Activated T-helper 9 cell treated with anti-CD3 and anti-CD28 coated beads, Interleukin-2, amount 50 U/mL, for 16 hours (primary cell): ENCODE data around the gene SPATS1.

Source experiments
- DNase-seq: peaks from one replicate; pipeline ENCODE4 v3.0.0-alpha.2; 2020; ENCODE audit warnings: low read depth

SPATS1 gene

GRCh38 chr6:44387346-44388134 lies 45.1 kb downstream of the SPATS1 start, which contains the start of gene CDC5L:
Gene CDC5L, plus strand, starts transcription at chr6:44387706. Its CDS starts 118 bp downstream, at chr6:44387824.
- peak; percentile 78 for DNase-seq

GRCh38 chr6:44388135-44388487 lies 45.7 kb downstream of the SPATS1 start:
- no peak for DNase-seq

GRCh38 chr6:44388887-44389286 lies 46.4 kb downstream of the SPATS1 start:
- DNase-seq: no peak

- no peak for DNase-seq
Measured at GRCh38 chr6:44390158-44390683, 47.8 kb downstream of the SPATS1 start.
